H1 (cell line): ENCODE data around the gene ADH4. TPM values are rescaled to one million over a fixed set of nuclear protein-coding genes. Genes with fewer than 3 reads are reported as not detected.

ENCODE experiments used
- CTCF ChIA-PET: fragments of 300-600 bp; sonication (Branson Sonifier 250); formaldehyde crosslinking; loops from one replicate; lab custom pipeline; 2021; ENCODE audit not compliant: partially characterized antibody; lab: Charles Lee
- POLR2A ChIA-PET: fragments of 300-600 bp; sonication (Branson Sonifier 250); formaldehyde crosslinking; loops from one replicate; lab custom pipeline; 2021; ENCODE audit warnings: inconsistent platforms; ENCODE audit not compliant: partially characterized antibody; lab: Charles Lee
- DNase-seq, 2 experiments: peaks; one replicate each; pipeline versions ENCODE4 v3.0.0 to v3.0.0-alpha.2; 2010 to 2022; ENCODE audit warnings: low spot score in 2 of 2, low read depth in 1 of 2, mixed read lengths in 1 of 2
- FAIRE-seq: peaks from 2 replicates; lab custom pipeline; 2011; peaks lifted over from hg19 to GRCh38; lab: Jason Lieb, UNC
- H2AFZ ChIP-seq: 2 replicates; pipeline ENCODE4 v1.8.1; 2012; ENCODE audit warnings: low read length, inconsistent platforms
- H2AK5ac ChIP-seq: 2 replicates; pipeline ENCODE4 v1.6.1; 2013; ENCODE audit warnings: low read depth, low read length
- H2BK120ac ChIP-seq: replicated peaks from 2 replicates; pipeline ENCODE3; 2013; ENCODE audit warnings: low read depth, low read length, inconsistent platforms
- H2BK12ac ChIP-seq: 2 replicates; pipeline ENCODE4 v1.6.1; 2013; ENCODE audit warnings: low read depth, low read length
- H2BK15ac ChIP-seq: 2 replicates; pipeline ENCODE4 v1.6.1; 2013; ENCODE audit warnings: low read length
- H2BK20ac ChIP-seq: 2 replicates; pipeline ENCODE4 v1.6.1; 2013; ENCODE audit warnings: low read length
- H2BK5ac ChIP-seq: 2 replicates; pipeline ENCODE4 v1.6.1; 2013; ENCODE audit warnings: low read depth, low read length
- H3K14ac ChIP-seq: 2 replicates; pipeline ENCODE4 v1.6.1; 2013; ENCODE audit warnings: inconsistent platforms; ENCODE audit not compliant: insufficient read length
- H3K18ac ChIP-seq: 2 replicates; pipeline ENCODE4 v1.6.1; 2013; ENCODE audit warnings: low read length; ENCODE audit errors: extremely low read depth
- H3K23ac ChIP-seq: 2 replicates; pipeline ENCODE4 v1.6.1; 2013; ENCODE audit warnings: inconsistent platforms; ENCODE audit not compliant: insufficient read length
- H3K23me2 ChIP-seq: 2 replicates; pipeline ENCODE4 v1.6.1; 2013; ENCODE audit warnings: low read depth, low read length
- H3K27ac ChIP-seq: 2 replicates; pipeline ENCODE4 v1.6.1; 2011; ENCODE audit warnings: low read depth, low read length, inconsistent platforms
- H3K27me3 ChIP-seq, 4 experiments: replicated peaks in 1 of 4; 1 replicate in 1 of 4; 2 replicates in 3 of 4; pipeline versions ENCODE4 v1.6.1 to v1.8.1; 2011 to 2013; ENCODE audit warnings: low read length in 3 of 4, mild to moderate bottlenecking in 3 of 4, inconsistent platforms in 2 of 4, mixed read lengths in 2 of 4, moderate library complexity in 1 of 4; ENCODE audit not compliant: control insufficient read depth in 3 of 4, insufficient read depth in 3 of 4; ENCODE audit errors: extremely low read depth in 1 of 4
- H3K36me3 ChIP-seq, 4 experiments: 2 replicates each; pipeline versions ENCODE4 v1.6.1 to v1.8.1; 2011 to 2013; ENCODE audit warnings: mild to moderate bottlenecking in 4 of 4, low read length in 3 of 4, moderate library complexity in 2 of 4, control low read depth in 1 of 4, inconsistent platforms in 1 of 4; ENCODE audit not compliant: insufficient read depth in 4 of 4, control insufficient read depth in 2 of 4
- H3K4ac ChIP-seq: replicated peaks from 2 replicates; pipeline ENCODE3; 2013; ENCODE audit warnings: low read length, low read depth, mixed read lengths, inconsistent platforms; ENCODE audit not compliant: insufficient read length
- H3K4me1 ChIP-seq, 4 experiments: replicated peaks in 1 of 4; 1 replicate in 1 of 4; 2 replicates in 3 of 4; pipeline versions ENCODE4 v1.6.1 to v1.8.1; 2011 to 2013; ENCODE audit warnings: low read length in 3 of 4, inconsistent platforms in 2 of 4, mixed read lengths in 1 of 4; ENCODE audit not compliant: insufficient read depth in 4 of 4, control insufficient read depth in 3 of 4
- H3K4me2 ChIP-seq, 2 experiments: 2 replicates each; pipeline versions ENCODE4 v1.6.1 to v1.8.1; 2011 to 2013; ENCODE audit warnings: low read depth in 2 of 2, low read length in 2 of 2, control low read depth in 1 of 2, inconsistent platforms in 1 of 2, mild to moderate bottlenecking in 1 of 2; ENCODE audit not compliant: insufficient read depth in 1 of 2
- H3K4me3 ChIP-seq, 4 experiments: fragments of 200-600, 300-600 bp in 1 of 4; sonication (generic), shearing (Covaris generic), sonication (Bioruptor Twin) in 1 of 4; 2 replicates each; pipeline versions ENCODE4 v1.5.1 to v1.8.1; 2011 to 2016; ENCODE audit warnings: low read length in 4 of 4, low read depth in 3 of 4, control low read depth in 2 of 4, inconsistent platforms in 2 of 4, mild to moderate bottlenecking in 2 of 4, mixed read lengths in 1 of 4, moderate library complexity in 1 of 4; ENCODE audit not compliant: insufficient read depth in 2 of 4; ENCODE audit errors: extremely low read depth in 1 of 4
- H3K56ac ChIP-seq: replicated peaks from 2 replicates; pipeline ENCODE3; 2013; ENCODE audit warnings: low read depth, mild to moderate bottlenecking, mixed read lengths, low read length, inconsistent platforms; ENCODE audit not compliant: insufficient read length
- H3K79me1 ChIP-seq: 2 replicates; pipeline ENCODE4 v1.6.1; 2013; ENCODE audit warnings: low read depth, low read length, control low read depth
- H3K79me2 ChIP-seq, 2 experiments: 2 replicates each; pipeline versions ENCODE4 v1.6.1 to v1.8.1; 2012 to 2013; ENCODE audit warnings: low read length in 2 of 2, mild to moderate bottlenecking in 2 of 2, inconsistent platforms in 1 of 2; ENCODE audit not compliant: insufficient read depth in 2 of 2, control insufficient read depth in 1 of 2
- H3K9ac ChIP-seq, 4 experiments: replicated peaks in 1 of 4; 1 replicate in 1 of 4; 2 replicates in 3 of 4; pipeline versions ENCODE4 v1.6.1 to v1.8.1; 2011 to 2013; ENCODE audit warnings: low read depth in 3 of 4, low read length in 3 of 4, control low read depth in 2 of 4, mild to moderate bottlenecking in 2 of 4, moderate library complexity in 2 of 4, inconsistent platforms in 1 of 4; ENCODE audit errors: extremely low read depth in 1 of 4
- H3K9me3 ChIP-seq, 2 experiments: 2 replicates each; pipeline versions ENCODE4 v1.6.1 to v1.8.1; 2012 to 2013; ENCODE audit warnings: mild to moderate bottlenecking in 2 of 2, moderate library complexity in 2 of 2, control low read depth in 1 of 2, inconsistent platforms in 1 of 2, low read depth in 1 of 2, low read length in 1 of 2, mixed read lengths in 1 of 2; ENCODE audit not compliant: insufficient read depth in 2 of 2
- H4K20me1 ChIP-seq, 2 experiments: replicated peaks in 1 of 2; 2 replicates each; pipeline versions ENCODE3 to v1.8.1; 2011 to 2013; ENCODE audit warnings: inconsistent platforms in 2 of 2, low read length in 2 of 2, mild to moderate bottlenecking in 1 of 2; ENCODE audit not compliant: insufficient read depth in 2 of 2, control insufficient read depth in 1 of 2
- H4K5ac ChIP-seq: 2 replicates; pipeline ENCODE4 v1.6.1; 2013; ENCODE audit warnings: low read length, low read depth, mixed read lengths, inconsistent platforms; ENCODE audit not compliant: insufficient read length
- H4K8ac ChIP-seq: 2 replicates; pipeline ENCODE4 v1.8.0; 2013; ENCODE audit warnings: mild to moderate bottlenecking, moderate library complexity, low read length, inconsistent platforms; ENCODE audit not compliant: insufficient read depth; ENCODE audit errors: extremely low read depth
- H4K91ac ChIP-seq: replicated peaks from 2 replicates; pipeline ENCODE3; 2013; ENCODE audit warnings: low read length, mixed read lengths, inconsistent platforms; ENCODE audit not compliant: insufficient read length
- NRF1 ChIP-seq: IDR thresholded peaks from 2 replicates; pipeline ENCODE4 v1.6.1; 2011; ENCODE audit warnings: mild to moderate bottlenecking, low read depth, low read length, improper control_type of control experiment
- POU5F1 ChIP-seq: IDR thresholded peaks from 2 replicates; pipeline ENCODE4 v1.6.1; 2011; ENCODE audit warnings: low read depth, mild to moderate bottlenecking, low read length, moderate library complexity
- WGBS, 2 experiments: shearing (Covaris generic) in 1 of 2; methylation state at CpG; one replicate each; pipeline versions ENCODE4 v1.1.6 to v1.1.7; 2013 to 2015; ENCODE audit warnings: low lambda C conversion rate in 2 of 2, mixed read lengths in 2 of 2, inconsistent platforms in 1 of 2, low coverage in 1 of 2, missing lambda C conversion rate in 1 of 2; ENCODE audit not compliant: insufficient replicate concordance in 2 of 2, insufficient coverage in 1 of 2, insufficient read length in 1 of 2; ENCODE audit errors: extremely low coverage in 1 of 2, missing lambda C conversion rate in 1 of 2; 5-methylcytosine and 5-hydroxymethylcytosine counted together
- polyA plus RNA-seq, 7 experiments: library from polyadenylated mRNA; depleted of rRNA in 3 of 7; stranded (reverse) in 5 of 7; unstranded in 2 of 7; fragments of >200 nt in 5 of 7; fragments of 200-250 nt in 2 of 7; gene quantifications; 1 replicate in 5 of 7; 2 replicates in 1 of 7; 4 replicates in 1 of 7; pipeline versions ENCODE4 v1.2.1 to v1.2.3, GENCODE V29; 2011 to 2013; ENCODE audit warnings: missing spikeins in 2 of 7, mixed read lengths in 2 of 7
- total RNA-seq: library from RNA; stranded (reverse); fragmentation: NEBNext Ultra II Directional; extraction: Animal tissue kit (Norgen Biotek cat#: 25700); gene quantifications from 2 replicates; pipeline ENCODE4 v1.2.1, GENCODE V29; 2021

The ADH4 gene
- total and polyA plus RNA-seq, 2 of the 8 experiments (the other 6 are each of a cell fraction or from before 2014, with no cell fraction given), result not detected

DNA sequence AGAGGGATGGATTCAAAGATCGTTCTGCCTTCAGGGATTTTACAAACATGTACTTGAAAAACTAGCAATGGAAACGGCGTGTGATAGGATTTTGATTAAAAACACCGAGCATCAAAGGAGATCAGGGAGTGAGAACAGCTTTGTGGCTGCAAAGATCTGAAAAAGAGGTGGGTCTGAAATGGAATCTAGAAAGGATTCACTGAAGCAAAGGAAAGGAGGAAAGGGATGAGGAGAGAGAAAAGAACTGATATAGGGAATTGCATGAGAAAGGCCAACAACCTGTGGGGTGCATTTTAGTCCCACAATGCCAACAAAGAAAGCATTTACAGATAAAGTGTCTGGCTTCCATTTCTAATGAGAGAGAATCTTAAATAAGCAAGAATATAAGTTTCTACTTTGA lies 23.1 kb downstream of the ADH4 start:
- no peak overlapping the region for H4K8ac ChIP-seq
- no peaks in the 10 kb centered on the region; a peak in 1 of 7 replicates for H3K4me1 ChIP-seq
- no peak overlapping the region for H3K9ac ChIP-seq
- DNase-seq (no peak), FAIRE-seq (no peak)
- peaks cover 0 to 6% of the 10 kb centered on the region in 2 experiments; a peak in 3 of 4 replicates for H3K9me3 ChIP-seq
- H3K23me2 ChIP-seq, result no peaks in the 10 kb centered on the region
- H2BK15ac ChIP-seq, result no peak overlapping the region
- H2BK20ac ChIP-seq, result no peak overlapping the region
- no peak overlapping the region for H3K14ac ChIP-seq
- TF ChIP-seq NRF1, result no peak
- TF ChIP-seq POU5F1, result 0 out of 2 replicates have a peak, but pooled peaks have one; percentile 25
- 80% methylated on average over 4 of the region's 4 CpGs; no CpG with 5 or more reads in 1 of the 2 experiments for WGBS, 2 experiments
- H4K91ac ChIP-seq, result no peak overlapping the region
- no peak overlapping the region for H3K23ac ChIP-seq
- H3K18ac ChIP-seq, result no peak overlapping the region
- no peak overlapping the region for H2BK12ac ChIP-seq
- H3K27me3 ChIP-seq, result no peaks in the 10 kb centered on the region
- H3K27ac ChIP-seq, result no peak overlapping the region
- ChIA-PET CTCF (interaction anchor here (1.0 to 1.9 kb wide), 4 partner anchors 83 to 342 kb away, joined by 4 to 14 read pairs (median 5); no protein-coding TSS in a partner anchor), POLR2A (interaction anchor here (0.5 to 2.4 kb wide), 2 partner anchors 30 to 32 kb away, joined by 3 to 8 read pairs; partner anchors contain the start of gene ADH5)
- H2AFZ ChIP-seq, result no peak overlapping the region
- no peak overlapping the region; a peak in 1 of 4 replicates for H3K4me2 ChIP-seq
- peaks cover 0 to 4% (median 0%) of the 10 kb centered on the region in 4 experiments; a peak in 1 of 8 replicates for H3K36me3 ChIP-seq
- H3K56ac ChIP-seq, result no peak overlapping the region
- H3K4ac ChIP-seq, result no peak overlapping the region
- no peaks in the 10 kb centered on the region for H3K79me1 ChIP-seq
- H4K20me1 ChIP-seq, result no peaks in the 10 kb centered on the region
- no peak overlapping the region for H3K4me3 ChIP-seq
- no peak overlapping the region for H2BK120ac ChIP-seq
- H3K79me2 ChIP-seq, result no peaks in the 10 kb centered on the region; a peak in 1 of 4 replicates
- no peak overlapping the region for H2BK5ac ChIP-seq
- H4K5ac ChIP-seq, result no peak overlapping the region
- H2AK5ac ChIP-seq, result no peak overlapping the region
